HEK293T (cell line): ENCODE measurements around the gene SECISBP2.

Source experiments
- ARNT ChIP-seq: fragments of 450-650 bp; IDR thresholded peaks from 2 replicates; pipeline ENCODE4 v1.6.1; 2017; ENCODE audit warnings: mild to moderate bottlenecking
- BHLHE40 ChIP-seq: fragments of 450-650 bp; IDR thresholded peaks from 2 replicates; pipeline ENCODE4 v1.6.1; 2016; ENCODE audit warnings: mild to moderate bottlenecking, moderate library complexity, borderline replicate concordance
- FOXK2 ChIP-seq: fragments of 450-650 bp; IDR thresholded peaks from 2 replicates; pipeline ENCODE4 v1.6.1; 2016; ENCODE audit warnings: mild to moderate bottlenecking
- FOXM1 ChIP-seq: fragments of 450-650 bp; IDR thresholded peaks from 2 replicates; pipeline ENCODE4 v1.6.1; 2017; ENCODE audit warnings: mild to moderate bottlenecking, borderline replicate concordance
- SP1 ChIP-seq: fragments of 450-650 bp; IDR thresholded peaks from 2 replicates; pipeline ENCODE4 v1.6.1; 2017
- SUZ12 ChIP-seq: fragments of 450-650 bp; IDR thresholded peaks from 2 replicates; pipeline ENCODE4 v1.6.1; 2016; ENCODE audit warnings: mild to moderate bottlenecking
- TARDBP ChIP-seq: fragments of 450-650 bp; IDR thresholded peaks from 2 replicates; pipeline ENCODE4 v1.6.1; 2016
- TF ChIP-seq, protein P1 (sequence below): fragments of 450-650 bp; IDR thresholded peaks from 2 replicates; pipeline ENCODE4 v1.6.1; 2016

DNA sequence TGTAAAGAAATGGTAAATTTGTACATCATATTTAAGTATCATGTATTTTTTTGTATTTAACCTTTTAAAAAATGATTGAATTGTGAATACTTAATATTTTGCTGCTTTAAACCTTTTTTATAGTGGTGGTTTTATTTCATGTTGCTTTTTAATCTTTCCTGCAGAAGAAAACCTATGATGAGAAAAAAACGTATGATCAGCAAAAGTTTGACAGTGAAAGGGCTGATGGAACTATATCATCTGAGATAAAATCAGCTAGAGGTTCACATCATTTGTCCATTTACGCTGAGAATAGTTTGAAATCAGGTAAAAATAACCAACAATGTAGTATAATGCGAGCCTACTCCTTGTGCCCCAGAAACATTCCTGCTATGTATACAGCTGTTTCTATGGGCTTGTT lies 7.4 kb downstream of the SECISBP2 start:
- TF ChIP-seq SP1 (no peak), FOXM1 (no peak), BHLHE40 (no peak), SUZ12 (no peak), ARNT (no peak), TARDBP (no peak), FOXK2 (no peak)
- TF ChIP-seq, protein P1, sequence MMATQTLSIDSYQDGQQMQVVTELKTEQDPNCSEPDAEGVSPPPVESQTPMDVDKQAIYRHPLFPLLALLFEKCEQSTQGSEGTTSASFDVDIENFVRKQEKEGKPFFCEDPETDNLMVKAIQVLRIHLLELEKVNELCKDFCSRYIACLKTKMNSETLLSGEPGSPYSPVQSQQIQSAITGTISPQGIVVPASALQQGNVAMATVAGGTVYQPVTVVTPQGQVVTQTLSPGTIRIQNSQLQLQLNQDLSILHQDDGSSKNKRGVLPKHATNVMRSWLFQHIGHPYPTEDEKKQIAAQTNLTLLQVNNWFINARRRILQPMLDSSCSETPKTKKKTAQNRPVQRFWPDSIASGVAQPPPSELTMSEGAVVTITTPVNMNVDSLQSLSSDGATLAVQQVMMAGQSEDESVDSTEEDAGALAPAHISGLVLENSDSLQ, result no peak
